Loucy (cell line): ENCODE results near the gene KCNIP2.

ENCODE experiments used
- EZH2phosphoT487 ChIP-seq: fragments of 200-600 bp; IDR thresholded peaks from 2 replicates; pipeline ENCODE4 v1.6.1; 2018; ENCODE audit warnings: antibody characterized with exemption, mild to moderate bottlenecking, moderate library complexity, borderline replicate concordance
- TF ChIP-seq, protein P1 (sequence below): fragments of 200-600 bp; sonication (generic); conservative IDR thresholded peaks from 2 replicates; pipeline ENCODE4 v1.5.1; 2014; ENCODE audit warnings: mild to moderate bottlenecking, antibody characterized with exemption, low read length

DNA sequence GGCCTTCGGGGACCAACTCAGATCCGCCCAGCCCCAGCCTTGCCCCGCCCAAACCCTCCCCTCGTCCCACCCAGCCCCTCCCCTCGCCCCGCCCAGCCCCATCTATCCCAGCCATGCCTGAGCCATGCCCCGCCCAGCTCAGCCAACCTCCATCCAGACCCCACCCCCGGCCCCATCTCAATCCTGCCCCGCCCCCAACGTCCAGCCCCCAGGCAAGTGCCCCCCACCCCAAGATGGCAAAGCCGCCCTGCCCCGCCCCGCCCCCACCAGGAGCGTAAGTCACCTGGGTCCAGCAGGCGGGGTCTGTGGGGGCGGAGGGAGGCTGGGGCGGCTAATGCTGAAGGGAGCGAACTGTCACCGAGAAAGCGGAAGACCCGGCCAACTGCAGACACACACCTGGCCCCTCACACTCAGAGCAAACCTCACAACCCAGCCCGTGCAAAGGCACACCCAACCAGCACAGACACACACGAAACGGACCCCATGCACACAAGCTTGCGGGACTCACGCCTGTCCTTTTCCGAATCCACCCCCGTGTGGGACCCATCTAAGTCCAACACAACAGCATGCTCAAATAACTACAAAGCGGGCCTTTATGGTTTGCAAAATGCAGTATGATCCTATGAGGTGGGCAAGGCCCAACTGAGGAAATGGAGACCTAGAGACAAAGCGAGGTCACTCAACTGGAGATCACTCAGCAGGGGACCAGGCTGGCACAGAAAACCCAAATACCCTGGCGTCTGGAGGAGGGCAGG is 13.9 kb downstream of the KCNIP2 start:
- TF ChIP-seq, protein P1, sequence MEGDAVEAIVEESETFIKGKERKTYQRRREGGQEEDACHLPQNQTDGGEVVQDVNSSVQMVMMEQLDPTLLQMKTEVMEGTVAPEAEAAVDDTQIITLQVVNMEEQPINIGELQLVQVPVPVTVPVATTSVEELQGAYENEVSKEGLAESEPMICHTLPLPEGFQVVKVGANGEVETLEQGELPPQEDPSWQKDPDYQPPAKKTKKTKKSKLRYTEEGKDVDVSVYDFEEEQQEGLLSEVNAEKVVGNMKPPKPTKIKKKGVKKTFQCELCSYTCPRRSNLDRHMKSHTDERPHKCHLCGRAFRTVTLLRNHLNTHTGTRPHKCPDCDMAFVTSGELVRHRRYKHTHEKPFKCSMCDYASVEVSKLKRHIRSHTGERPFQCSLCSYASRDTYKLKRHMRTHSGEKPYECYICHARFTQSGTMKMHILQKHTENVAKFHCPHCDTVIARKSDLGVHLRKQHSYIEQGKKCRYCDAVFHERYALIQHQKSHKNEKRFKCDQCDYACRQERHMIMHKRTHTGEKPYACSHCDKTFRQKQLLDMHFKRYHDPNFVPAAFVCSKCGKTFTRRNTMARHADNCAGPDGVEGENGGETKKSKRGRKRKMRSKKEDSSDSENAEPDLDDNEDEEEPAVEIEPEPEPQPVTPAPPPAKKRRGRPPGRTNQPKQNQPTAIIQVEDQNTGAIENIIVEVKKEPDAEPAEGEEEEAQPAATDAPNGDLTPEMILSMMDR = no peak
- TF ChIP-seq EZH2phosphoT487 = no peak
